Left colon (tissue), 2 donors: ENCODE measurements around the gene WDFY3. TPM values are rescaled to one million over a fixed set of nuclear protein-coding genes. Genes with fewer than 3 reads are reported as not detected.
"Not testable (repeated sequence)": the region's sequence is repeated elsewhere in the genome, so short reads cannot be mapped to it uniquely, and the experiment has no call there.

Experiments used
- ATAC-seq: fragments of 200-7000 bp; cut with Tn5 transposase; one replicate; pipeline ENCODE4 v1.9.1; 2020; ENCODE audit warnings: mild to moderate bottlenecking, moderate library complexity
- DNase-seq, 2 donors: peaks; one replicate each; pipeline ENCODE4 v3.0.0-alpha.2; 2020
- intact Hi-C, 2 donors: fragments of 100-400 bp; cut with DNase I in 1 of 2; cut with micrococcal nuclease in 1 of 2; formaldehyde crosslinking; loops; one replicate each; pipeline versions ENCODE4 v1.11.2 to v1.14.0; 2022; cut with DNase I, micrococcal nuclease
- total RNA-seq, 2 donors: library from RNA; stranded (reverse); fragmentation: NEBNext Ultra II Directional; extraction: Animal tissue kit (Norgen Biotek cat#: 25700); gene quantifications; one replicate each; pipeline ENCODE4 v1.2.1, GENCODE V29; 2021
- donor health status: DM: no; HTN: no; CAD: no.
- donor health status: DM: yes; HTN: yes; CAD: no.

WDFY3 gene
- total RNA-seq, 2 donors from 2014 or later: 51.8 to 52.1 TPM

GRCh38 chr4:84697159-84697558 is 269.3 kb downstream of the WDFY3 start:
- intact Hi-C loops: no loop called here
- DNase-seq (no peak), ATAC-seq (no peak)

GRCh38 chr4:84691800-84692199 is 274.7 kb downstream of the WDFY3 start:
- DNase-seq: no peak
- ATAC-seq: no peak
- intact Hi-C loops: no loop called here

GRCh38 chr4:84691170-84691691 is 275.3 kb downstream of the WDFY3 start:
- intact Hi-C loops: no loop called here
- ATAC-seq (no peak), DNase-seq (no peak)

- intact Hi-C loops: no loop called here
- no peak for ATAC-seq
- DNase-seq: no peak
Measured at GRCh38 chr4:84690481-84690880, 276.0 kb downstream of the WDFY3 start.

- no peak for DNase-seq
- intact Hi-C loops: no loop called here
- ATAC-seq: no peak
Measured at GRCh38 chr4:84689197-84689596, 277.3 kb downstream of the WDFY3 start.

GRCh38 chr4:84688605-84689004 is 277.9 kb downstream of the WDFY3 start:
- ATAC-seq (no peak), DNase-seq (no peak)
- intact Hi-C loops: no loop called here

- ATAC-seq (no peak), DNase-seq (no peak)
- intact Hi-C loops: no loop called here
Measured at GRCh38 chr4:84685105-84685504, 281.4 kb downstream of the WDFY3 start.

GRCh38 chr4:84684361-84684760 is 282.1 kb downstream of the WDFY3 start:
- ATAC-seq: no peak
- intact Hi-C loops: no loop called here
- no peak for DNase-seq

- DNase-seq (no peak), ATAC-seq (peak; percentile 48)
- intact Hi-C loops: no loop called here
Measured at GRCh38 chr4:84683064-84683850, 283.2 kb downstream of the WDFY3 start.

GRCh38 chr4:84682661-84683060 is 283.8 kb downstream of the WDFY3 start:
- ATAC-seq, intact Hi-C loops: not testable (repeated sequence)

GRCh38 chr4:84681486-84682274 is 284.8 kb downstream of the WDFY3 start:
- DNase-seq (peak; percentile 31 to 49), ATAC-seq (peak; percentile 91)
- intact Hi-C loops: no loop called here

More at GRCh38 chr4:84682661-84683060, 283.8 kb downstream of the WDFY3 start:
- not testable (repeated sequence) for DNase-seq

- no peak for ATAC-seq
- DNase-seq: no peak
- intact Hi-C loops: no loop called here
Measured at GRCh38 chr4:84680956-84681355, 285.5 kb downstream of the WDFY3 start.

GRCh38 chr4:84678976-84679744 is 287.3 kb downstream of the WDFY3 start:
- DNase-seq (no peak), ATAC-seq (no peak)
- intact Hi-C loops: no loop called here

GRCh38 chr4:84677995-84678394 is 288.5 kb downstream of the WDFY3 start:
- ATAC-seq (no peak), DNase-seq (no peak)
- intact Hi-C loops: no loop called here

GRCh38 chr4:84677093-84677492 is 289.4 kb downstream of the WDFY3 start:
- intact Hi-C loops: no loop called here
- DNase-seq (no peak), ATAC-seq (no peak)

- DNase-seq: no peak
- no peak for ATAC-seq
- intact Hi-C loops: no loop called here
Measured at GRCh38 chr4:84673475-84674240, 292.8 kb downstream of the WDFY3 start.

GRCh38 chr4:84672177-84672576 is 294.3 kb downstream of the WDFY3 start:
- intact Hi-C loops: no loop called here
- DNase-seq: no peak

GRCh38 chr4:84669201-84669600 is 297.3 kb downstream of the WDFY3 start:
- ATAC-seq: no peak

More at GRCh38 chr4:84672177-84672576, 294.3 kb downstream of the WDFY3 start:
- ATAC-seq: no peak

More at GRCh38 chr4:84669201-84669600, 297.3 kb downstream of the WDFY3 start:
- DNase-seq: no peak
- intact Hi-C loops: no loop called here
